Mucosa of gallbladder (tissue), 1 donor: Measurements from ENCODE around the gene PTGR2. TPM values are rescaled to one million over a fixed set of nuclear protein-coding genes. Genes with fewer than 3 reads are reported as not detected.
A peak's percentile ranks its signal among the peaks of the same experiment; 100 is the strongest.
"Not testable (repeated sequence)": the region's sequence is repeated elsewhere in the genome, so short reads cannot be mapped to it uniquely, and the experiment has no call there.

ENCODE experiments used
- DNase-seq: peaks from one replicate; pipeline ENCODE4 v3.0.0-alpha.2; 2020; ENCODE audit warnings: low spot score
- total RNA-seq: library from RNA; stranded (reverse); gene quantifications from one replicate; pipeline ENCODE4 v1.2.1, GENCODE V29; 2021
- donor health status: DM: no; HTN: no; CAD: no.

Gene PTGR2
- 13.4 TPM for total RNA-seq

GRCh38 chr14:73851567-73852382, at the start of gene PTGR2:
Gene PTGR2 (plus strand): TSS chr14:73851831. CDS start chr14:73858863, 7,032 bp downstream.
- peak; percentile 95 for DNase-seq

DNA sequence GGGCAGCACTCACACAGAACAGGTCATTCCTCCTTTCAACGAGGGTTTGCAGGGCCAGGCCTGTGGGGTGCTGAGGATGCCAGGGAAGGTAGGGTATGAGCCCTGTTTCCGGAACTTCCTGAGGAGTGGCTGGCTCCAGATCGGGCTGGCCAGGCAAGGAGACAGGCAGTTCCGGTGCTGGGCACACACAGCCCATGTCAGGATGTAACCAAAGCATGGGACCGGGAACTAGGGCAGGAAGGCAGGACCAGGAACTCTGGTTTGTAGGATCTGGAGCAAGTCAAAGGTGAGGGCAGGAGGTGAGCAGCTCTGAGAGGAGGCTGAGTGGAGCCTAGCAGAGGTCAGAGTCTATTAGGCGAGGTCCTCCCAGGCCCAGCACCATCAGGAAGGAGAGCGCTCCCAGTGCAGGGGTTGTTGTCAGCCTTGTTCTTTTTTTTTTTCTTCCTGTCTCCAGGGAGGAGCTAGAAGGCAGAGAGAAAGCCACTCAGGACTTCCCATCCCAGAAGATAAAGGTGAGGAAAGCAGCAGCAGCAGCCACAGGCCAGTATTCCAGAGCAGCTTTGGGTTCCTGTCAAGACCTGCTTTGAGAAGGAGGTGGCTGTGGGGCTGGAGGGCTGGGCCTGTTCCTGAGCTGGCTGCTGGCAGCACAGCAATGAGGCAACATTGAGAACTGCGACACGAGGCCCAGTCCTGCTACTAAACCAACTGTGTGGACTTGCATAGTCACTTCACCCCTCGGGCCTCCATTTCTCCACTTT, 49.0 kb upstream of the PTGR2 start:
- DNase-seq = no peak

DNA sequence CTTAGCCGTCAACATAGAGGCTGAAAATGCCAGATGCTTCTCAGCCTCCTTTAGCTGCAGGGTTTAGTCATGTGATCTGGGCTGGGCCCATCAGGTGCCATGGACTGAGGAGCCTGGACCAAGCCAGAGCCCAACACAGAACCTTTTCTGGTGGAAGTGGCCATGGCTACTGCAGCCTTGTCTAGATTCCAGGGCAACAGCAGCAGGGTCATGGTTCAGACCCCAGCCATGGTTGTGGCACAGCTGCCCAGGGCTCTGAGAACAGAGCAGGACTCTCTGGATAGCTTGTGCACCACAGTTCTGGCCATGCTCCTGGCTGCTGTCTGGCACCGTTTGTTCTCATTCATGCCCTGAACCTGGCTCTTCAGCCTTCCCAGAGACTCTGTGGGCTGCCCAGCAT, 47.0 kb upstream of the PTGR2 start:
- no peak for DNase-seq

DNA sequence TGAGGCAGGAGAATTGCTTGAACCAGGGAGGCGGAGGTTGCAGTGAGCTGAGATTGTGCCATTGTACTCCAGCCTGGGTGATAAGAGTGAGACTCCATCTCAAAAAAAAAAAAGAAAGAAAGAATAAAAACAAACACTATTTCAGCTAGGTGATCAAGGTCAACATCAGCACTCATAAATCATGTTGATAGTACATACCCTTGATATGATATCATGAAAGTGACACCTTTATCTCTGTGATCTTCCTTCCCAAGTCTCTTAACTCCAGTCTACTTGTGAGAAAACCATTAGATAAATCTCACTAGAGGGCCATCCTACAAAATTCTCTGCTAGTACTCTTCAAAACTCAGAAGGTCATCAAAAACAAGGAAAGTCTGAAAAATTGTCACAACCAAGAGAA, 44.2 kb upstream of the PTGR2 start:
- no peak for DNase-seq

GRCh38 chr14:73809391-73809790, 42.2 kb upstream of the PTGR2 start:
- no peak for DNase-seq

- DNase-seq = no peak
Measured at GRCh38 chr14:73810478-73811163, 41.0 kb upstream of the PTGR2 start.

DNA sequence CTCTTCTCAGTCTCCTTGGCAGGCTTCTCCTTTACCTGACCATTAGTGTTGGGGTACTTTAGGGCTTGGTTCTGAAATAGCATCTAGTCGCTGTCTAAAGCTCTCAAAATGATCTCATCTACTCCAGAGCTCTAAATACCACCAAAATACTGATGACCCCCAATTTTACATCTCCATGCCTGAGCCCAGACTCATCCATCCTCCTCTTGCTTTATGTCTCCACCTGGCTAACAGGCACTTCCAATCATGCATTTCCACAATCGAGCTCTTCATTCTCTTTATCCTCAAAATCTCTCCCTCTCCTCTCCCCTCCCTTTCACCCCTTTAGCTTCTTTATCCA, 40.5 kb upstream of the PTGR2 start:
- no peak for DNase-seq

DNA sequence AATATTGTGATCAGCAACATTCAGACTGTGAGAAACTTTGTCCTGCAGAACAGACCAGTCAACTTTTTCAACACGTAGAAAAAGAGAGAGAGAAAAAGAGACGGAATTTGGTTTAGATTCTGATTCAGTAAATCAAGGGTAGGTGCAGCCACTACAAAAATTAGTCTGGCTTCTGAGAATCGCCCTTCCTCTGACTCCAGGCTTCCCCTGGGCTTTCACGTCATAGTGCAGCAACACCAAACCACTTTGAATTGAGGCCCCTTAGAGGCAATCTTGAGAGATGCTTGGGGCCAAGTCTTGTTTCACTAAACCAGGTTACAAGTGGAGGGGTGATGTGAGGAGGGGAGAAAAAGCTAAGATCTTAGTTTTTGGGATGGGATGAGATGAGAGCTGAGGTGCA, 37.5 kb upstream of the PTGR2 start:
- DNase-seq = no peak

- no peak for DNase-seq
Measured at GRCh38 chr14:73815849-73816248, 35.8 kb upstream of the PTGR2 start.

DNA sequence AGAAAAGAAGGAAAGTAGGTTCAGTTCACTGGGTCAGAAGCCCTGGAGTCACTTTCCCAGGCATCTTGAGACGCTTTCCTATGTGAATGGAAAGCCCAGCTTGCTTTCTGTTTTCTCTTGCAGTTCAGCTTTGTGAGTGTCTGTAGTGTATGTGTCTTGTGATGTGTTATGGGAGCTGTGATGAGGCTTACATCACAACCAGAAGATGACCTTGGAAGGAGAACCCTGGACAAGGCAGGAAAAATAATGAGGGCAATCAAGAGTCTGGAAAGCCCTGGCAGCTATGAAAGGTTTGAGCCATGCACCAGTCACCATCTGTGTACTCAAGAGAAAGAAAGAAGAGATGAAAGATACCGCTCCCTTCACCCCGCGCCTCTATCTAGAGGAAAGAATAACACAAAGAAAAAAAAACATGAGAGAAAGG, 35.2 kb upstream of the PTGR2 start:
- DNase-seq = no peak

- DNase-seq = no peak
Measured at GRCh38 chr14:73817020-73817655, 34.5 kb upstream of the PTGR2 start.

DNA sequence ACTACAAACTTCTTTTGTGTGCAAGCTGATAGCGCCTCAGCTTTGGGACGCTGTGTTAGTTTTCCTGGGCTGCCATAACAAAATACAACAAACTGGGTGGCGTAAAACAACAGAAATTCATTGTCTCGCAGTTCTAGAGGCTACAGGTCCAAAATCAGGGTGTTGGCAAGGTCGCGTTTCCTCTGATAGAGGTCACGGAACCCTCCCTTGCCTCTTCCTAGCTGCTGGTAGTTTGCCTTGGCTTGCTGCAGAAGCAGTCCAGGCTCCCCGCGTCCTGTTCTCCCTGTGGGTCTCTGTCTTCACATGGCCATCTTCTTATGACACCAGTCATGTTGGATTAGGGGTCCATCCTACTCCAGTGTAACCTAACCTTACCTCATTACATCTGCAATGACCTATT, 32.8 kb upstream of the PTGR2 start:
- no peak for DNase-seq

DNA sequence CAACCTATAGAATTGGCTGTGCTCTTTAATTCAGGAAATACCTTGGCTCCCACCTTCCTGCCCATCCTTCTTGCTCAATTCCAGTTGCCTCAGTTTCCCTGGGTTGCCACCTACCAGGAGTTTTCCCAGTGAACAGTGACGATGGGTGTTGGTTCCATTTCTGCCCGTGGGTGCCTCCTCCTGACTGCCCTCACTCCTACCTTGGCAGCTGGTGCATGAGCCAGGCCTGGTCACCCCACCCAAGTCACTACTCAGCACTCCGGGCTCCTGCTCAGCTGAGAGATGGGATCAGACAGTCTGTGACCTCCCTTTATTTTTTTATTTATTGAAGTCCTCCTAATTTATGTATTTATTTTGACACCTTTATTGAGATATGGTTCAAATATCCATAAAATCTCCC, 31.0 kb upstream of the PTGR2 start:
- no peak for DNase-seq

GRCh38 chr14:73823339-73823885, 28.2 kb upstream of the PTGR2 start:
- DNase-seq = no peak

DNA sequence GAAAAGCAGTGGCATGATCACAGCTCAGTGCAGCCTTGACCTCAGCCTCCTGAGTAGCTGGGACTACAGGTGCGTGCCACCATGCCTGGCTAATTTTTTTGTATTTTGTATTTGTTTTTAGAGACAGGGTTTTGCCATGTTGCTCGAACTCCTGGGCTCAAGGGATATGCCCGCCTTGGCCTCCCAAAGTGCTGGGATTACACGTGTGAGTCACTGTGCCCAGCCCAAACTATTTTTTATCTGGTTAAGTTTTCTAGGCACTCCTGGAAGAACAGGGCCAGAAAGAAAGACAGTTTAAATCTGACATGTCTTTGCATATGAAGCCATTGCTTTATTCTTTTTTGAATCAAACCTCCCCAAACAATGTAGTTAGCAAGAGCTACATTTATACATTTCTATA, 27.5 kb upstream of the PTGR2 start:
- no peak for DNase-seq

GRCh38 chr14:73824536-73824935, 27.1 kb upstream of the PTGR2 start:
- no peak for DNase-seq

DNA sequence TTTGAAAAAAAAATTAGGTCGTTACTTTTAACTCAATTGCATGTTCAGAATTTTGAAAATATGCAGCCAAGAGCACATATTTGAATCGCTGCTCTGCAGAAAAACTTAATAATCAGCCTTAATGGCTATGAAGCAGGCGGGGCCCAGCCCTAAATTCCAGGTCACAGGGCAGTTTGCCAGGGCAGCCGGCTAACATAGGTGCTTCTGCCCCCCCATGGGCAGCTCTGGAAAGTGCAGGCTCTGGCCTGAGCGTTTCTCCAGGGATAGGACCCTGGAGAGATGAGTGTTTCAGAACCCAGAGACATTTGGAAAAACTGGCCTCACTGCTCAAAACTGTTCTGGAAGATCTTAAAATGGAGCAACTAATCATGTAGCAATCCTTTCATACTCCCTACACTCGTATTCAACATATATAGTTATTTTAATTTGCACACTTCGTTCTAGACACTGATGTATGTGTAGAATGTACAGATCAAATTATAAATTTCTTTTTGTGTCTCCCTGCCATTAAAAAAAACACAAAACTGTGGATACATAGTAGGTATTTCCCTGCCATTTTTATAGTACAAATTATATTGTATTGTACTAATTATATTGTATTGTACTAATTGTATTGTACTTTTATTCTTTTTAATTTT, 26.0 kb upstream of the PTGR2 start:
- DNase-seq = peak; percentile 91

- DNase-seq = not testable (repeated sequence)
Measured at GRCh38 chr14:73827190-73827589, 24.4 kb upstream of the PTGR2 start.

DNA sequence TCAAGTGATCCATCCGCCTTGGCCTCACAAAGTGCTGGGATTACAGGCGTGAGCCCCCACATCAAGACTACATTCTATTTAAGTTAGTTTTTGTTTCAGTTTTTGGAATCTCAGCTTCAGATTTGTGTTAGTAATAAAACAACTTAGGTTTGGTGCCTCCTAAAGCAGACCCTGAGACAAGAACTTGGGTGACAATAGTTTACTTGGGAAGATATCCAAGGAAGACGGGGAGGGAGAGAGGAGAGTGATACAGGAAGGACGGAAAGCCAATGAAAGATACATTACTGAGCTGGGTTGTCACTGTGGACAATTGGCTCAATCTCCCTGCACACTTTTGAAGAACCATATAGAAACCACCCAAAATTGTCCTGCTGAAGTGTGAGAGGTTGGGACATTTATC, 22.6 kb upstream of the PTGR2 start:
- no peak for DNase-seq

GRCh38 chr14:73829526-73830431, 21.9 kb upstream of the PTGR2 start:
- peak; percentile 53 for DNase-seq
